Measurements from ENCODE around the gene TMEM235.
"Not testable (repeated sequence)": the region's sequence is repeated elsewhere in the genome, so short reads cannot be mapped to it uniquely, and the experiment has no call there.

TMEM235 gene

GRCh38 chr17:78219396-78220150, 11.9 kb upstream of the TMEM235 start:
- no peak for DNase-seq

GRCh38 chr17:78223061-78223460, 8.4 kb upstream of the TMEM235 start:
- DNase-seq: no peak

GRCh38 chr17:78223765-78224164, 7.7 kb upstream of the TMEM235 start:
- no peak for DNase-seq

DNA sequence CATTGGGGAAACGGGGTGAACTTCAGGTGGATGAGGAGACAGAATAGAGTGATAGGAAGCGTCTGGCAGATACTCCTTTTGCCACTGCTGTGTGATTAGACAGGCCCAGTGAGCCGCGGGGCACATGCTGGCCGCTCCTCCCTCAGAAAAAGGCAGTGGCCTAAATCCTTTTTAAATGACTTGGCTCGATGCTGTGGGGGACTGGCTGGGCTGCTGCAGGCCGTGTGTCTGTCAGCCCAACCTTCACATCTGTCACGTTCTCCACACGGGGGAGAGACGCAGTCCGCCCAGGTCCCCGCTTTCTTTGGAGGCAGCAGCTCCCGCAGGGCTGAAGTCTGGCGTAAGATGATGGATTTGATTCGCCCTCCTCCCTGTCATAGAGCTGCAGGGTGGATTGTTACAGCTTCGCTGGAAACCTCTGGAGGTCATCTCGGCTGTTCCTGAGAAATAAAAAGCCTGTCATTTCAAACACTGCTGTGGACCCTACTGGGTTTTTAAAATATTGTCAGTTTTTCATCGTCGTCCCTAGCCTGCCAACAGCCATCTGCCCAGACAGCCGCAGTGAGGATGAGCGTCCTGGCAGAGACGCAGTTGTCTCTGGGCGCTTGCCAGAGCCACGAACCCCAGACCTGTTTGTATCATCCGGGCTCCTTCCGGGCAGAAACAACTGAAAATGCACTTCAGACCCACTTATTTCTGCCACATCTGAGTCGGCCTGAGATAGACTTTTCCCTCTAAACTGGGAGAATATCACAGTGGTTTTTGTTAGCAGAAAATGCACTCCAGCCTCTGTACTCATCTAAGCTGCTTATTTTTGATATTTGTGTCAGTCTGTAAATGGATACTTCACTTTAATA, 7.0 kb upstream of the TMEM235 start:
- DNase-seq: no peak

DNA sequence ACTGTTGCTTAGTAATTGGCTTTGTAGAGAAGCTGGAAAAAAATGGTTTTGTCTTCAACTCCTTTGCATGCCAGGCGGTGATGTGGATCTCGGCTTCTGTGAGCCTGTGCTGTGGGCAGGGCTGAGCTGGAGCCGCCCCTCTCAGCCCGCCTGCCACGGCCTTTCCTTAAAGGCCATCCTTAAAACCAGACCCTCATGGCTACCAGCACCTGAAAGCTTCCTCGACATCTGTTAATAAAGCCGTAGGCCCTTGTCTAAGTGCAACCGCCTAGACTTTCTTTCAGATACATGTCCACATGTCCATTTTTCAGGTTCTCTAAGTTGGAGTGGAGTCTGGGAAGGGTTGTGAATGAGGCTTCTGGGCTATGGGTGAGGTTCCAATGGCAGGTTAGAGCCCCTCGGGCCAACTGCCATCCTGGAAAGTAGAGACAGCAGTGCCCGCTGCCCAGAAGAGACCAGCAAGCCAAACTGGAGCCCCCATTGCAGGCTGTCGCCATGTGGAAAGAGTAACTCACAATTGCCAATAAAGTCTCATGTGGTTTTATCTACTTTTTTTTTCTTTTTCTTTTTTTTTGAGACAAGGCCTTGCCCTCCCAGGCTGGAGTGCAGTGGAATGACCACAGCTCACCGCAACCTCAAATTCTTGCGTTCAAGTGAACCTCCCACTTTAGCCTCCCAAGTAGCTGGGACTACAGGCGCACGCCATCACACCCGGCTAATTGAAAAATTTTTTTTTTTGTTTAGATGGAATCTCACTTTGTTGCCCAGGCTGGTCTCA, 6.2 kb upstream of the TMEM235 start:
- DNase-seq: no peak

- no peak for DNase-seq
Observed at GRCh38 chr17:78226055-78226758, 5.2 kb upstream of the TMEM235 start.

DNA sequence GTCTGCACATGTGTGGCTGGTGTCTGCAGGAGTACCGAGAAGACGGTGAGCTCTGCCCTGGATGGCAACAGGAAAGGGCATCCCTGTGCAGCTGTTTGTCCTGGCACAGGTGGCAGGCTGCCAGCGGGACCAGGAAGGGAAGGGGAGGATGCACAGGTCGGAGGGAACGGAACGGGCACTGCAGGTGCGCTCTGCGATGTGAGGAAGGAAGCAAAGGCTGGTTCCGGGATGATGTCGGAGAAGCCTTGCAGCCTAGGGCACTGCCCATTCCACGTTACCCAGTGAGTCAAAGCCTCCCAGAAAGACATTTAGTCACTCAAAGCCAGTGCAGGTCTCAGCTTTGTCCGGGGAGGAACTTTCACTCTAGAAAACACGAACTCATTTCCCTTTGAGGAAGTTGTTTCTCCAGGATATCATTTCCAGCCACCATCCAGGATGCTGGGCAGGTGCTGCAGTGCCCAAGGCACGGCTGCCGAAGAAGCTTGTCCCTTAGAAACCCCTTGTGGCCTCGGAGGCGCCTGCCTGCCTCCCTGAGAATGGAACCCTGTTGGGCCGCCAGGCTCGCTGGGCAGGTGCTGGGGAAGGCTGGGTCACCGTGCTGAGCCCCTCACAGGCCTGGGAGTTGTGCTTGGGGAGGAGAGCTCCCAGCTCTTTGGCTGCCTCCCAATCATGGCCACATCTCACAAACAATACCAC, 4.5 kb upstream of the TMEM235 start:
- no peak for DNase-seq

DNA sequence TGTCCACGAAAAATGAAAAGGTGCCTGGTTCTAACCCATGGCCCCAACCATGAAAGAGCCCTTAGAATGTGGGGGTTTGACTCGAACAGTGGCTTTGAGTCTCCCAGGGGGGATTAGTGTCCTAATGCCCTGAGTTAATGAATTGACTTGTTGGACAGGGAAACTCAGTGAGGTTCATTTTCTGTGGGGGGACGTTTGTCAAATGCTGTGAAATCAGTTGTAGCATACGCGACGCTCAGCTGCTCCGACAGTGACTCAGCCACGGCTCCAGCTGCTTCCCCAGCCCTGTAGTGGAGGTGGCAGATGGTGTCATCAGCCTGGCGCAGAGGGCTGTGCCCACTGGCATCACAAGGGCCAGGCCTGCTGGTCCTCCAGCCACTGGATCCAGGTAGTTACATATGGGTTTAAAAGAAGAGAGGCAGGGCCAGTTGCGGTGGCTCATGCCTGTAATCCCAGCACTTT, 3.9 kb upstream of the TMEM235 start:
- DNase-seq: peak; percentile 12

- DNase-seq: no peak
Observed at GRCh38 chr17:78228176-78228575, 3.3 kb upstream of the TMEM235 start.

DNA sequence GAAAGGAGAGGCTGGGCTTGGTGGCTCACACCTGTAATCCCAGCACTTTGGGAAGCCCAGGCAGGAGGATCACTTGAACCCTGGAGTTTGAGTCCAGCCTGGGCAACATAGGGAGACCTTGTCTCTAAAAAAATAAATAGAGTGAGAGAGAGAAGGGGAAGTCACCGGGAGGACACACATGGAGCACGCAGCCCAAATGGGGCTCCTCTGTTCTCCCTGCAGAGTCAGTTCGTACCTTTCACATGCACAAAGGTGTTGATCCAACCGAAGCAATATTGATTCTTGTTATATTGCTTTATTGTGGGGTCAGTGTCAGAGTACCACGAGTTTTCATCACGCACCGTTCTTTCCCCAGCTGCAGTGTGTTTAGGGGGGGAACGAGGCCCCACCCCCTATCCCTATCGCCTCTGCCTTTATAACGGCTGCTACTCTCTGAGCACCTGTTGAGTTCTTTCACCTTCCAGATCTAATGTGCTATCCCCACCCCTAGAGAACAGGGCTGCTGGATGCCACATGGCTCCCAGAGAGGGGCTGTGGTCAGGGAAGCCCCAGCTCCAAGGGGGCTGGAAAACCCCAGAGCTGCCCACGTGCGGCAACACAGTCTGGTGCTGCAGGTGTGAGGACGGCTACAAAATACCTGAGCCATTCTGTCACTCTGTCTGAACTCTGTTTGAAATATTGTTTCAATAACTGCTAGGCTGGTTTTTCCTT, 1.0 kb upstream of the TMEM235 start:
- DNase-seq: no peak

- DNase-seq: no peak
Observed at GRCh38 chr17:78231991-78232858, 794 bp downstream of the TMEM235 start.

GRCh38 chr17:78232859-78233173, 1.4 kb downstream of the TMEM235 start:
- no peak for DNase-seq

DNA sequence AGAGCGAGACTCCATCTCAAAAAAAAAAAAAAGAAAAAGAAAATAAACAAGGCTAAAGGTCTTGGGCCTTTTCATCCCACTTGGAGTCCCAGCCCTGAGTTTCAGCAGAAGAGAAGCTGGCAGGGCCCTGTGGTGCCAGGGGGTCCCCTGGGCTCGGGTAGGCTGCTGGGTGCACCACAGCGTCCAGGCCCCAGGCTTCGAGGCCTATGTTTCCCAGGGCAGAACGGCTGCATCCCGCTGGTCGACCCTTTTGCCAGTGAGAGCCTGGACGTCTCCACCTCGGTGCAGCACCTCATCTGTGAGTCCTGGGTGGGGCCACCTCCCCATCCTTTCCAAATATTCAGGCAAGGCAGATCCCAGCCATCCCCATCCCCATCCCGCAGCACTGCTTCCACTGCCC, 2.2 kb downstream of the TMEM235 start:
- DNase-seq: no peak

DNA sequence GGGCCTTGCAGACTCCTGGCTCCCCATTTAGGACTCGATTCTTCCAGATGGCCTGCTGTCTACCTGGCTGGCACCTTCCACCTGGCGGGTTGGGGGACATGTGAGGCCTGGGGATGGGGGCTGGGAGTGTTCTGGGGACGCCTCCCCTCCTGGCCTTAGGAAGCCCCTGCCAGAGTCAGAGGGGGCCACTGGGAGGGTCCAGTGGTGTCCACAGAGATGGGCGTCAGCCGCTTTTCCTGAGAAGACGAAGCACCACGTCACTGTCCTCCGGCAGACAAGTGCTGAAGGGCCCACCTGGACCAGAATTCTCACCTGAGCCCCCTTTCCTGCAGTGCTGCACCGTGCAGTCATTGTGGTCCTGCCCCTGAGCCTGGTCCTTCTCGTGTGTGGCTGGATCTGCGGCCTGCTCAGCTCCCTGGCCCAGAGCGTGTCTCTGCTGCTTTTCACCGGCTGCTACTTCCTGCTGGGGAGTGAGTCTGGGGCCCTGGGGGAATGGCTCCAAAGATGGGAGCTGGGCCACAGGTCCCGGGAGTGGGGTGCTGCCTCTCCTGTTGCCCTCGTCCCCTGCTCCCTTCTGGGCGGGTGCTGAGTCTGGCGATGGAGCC, 2.9 kb downstream of the TMEM235 start:
- no peak for DNase-seq

GRCh38 chr17:78235022-78235421, 3.6 kb downstream of the TMEM235 start:
- DNase-seq: not testable (repeated sequence)

- DNase-seq: no peak
Observed at GRCh38 chr17:78235885-78236284, 4.5 kb downstream of the TMEM235 start.

- no peak for DNase-seq
Observed at GRCh38 chr17:78236362-78237127, 5.1 kb downstream of the TMEM235 start.

GRCh38 chr17:78237401-78238012, 6.1 kb downstream of the TMEM235 start:
- DNase-seq: no peak
